ENCODE measurements around the gene PDCD7.
"Not testable (repeated sequence)": the region's sequence is repeated elsewhere in the genome, so short reads cannot be mapped to it uniquely, and the experiment has no call there.

The PDCD7 gene

DNA sequence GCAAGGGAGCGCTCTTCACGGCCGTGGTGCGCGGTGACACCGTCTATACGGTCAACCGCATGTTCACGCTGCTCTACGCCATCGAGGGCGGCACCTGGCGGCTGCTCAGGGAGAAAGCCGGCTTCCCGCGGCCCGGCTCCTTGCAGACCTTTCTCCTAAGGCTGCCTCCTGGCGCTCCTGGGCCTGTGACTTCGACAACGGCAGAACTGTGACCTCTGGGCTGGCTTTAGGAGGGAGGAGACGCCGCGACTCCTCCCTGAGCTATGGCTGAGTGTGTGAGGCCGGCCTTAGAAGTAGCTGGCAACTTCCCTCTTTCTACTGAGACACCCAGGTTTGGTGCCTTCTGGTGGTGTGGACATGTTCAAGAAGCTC is 55.6 kb downstream of the PDCD7 start:
- no peak overlapping the region for H2AFZ ChIP-seq (ENCODE audit: low read length)
- TF ChIP-seq EZH2 (IDR thresholded peaks at IDR 0.05; ENCODE audit: borderline replicate concordance, low read length) (no peak), CTCF (IDR thresholded peaks at IDR 0.05; ENCODE audit: low read length) (no peak)

DNA sequence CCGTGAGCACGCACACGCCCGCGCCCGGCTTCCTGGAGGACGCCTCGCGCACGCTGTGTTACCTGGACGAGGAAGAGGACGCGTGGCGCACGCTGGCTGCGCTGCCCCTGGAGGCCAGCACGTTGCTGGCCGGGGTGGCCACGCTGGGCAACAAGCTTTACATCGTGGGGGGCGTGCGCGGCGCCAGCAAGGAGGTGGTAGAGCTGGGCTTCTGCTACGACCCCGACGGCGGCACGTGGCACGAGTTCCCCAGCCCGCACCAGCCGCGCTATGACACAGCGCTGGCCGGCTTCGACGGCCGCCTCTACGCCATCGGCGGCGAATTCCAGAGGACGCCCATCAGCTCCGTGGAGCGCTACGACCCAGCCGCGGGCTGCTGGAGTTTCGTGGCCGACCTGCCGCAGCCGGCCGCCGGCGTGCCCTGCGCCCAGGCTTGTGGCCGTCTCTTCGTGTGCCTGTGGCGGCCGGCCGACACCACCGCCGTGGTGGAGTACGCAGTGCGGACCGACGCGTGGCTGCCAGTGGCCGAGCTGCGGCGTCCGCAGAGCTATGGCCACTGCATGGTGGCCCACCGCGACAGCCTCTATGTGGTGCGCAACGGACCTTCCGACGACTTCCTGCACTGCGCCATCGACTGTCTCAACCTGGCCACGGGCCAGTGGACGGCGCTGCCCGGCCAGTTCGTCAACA is 56.2 kb downstream of the PDCD7 start:
- Histone ChIP-seq H2AFZ (ENCODE audit: low read length) (no peak overlapping the region), H4K20me1 (ENCODE audit: insufficient read depth, low read length) (no peaks in the 10 kb centered on the region), H3K36me3 (ENCODE audit: insufficient read depth, low read length) (no peaks in the 10 kb centered on the region), H3K9ac (ENCODE audit: low read length) (no peak overlapping the region), H3K27ac (ENCODE audit: low read depth, low read length, poor library complexity, severe bottlenecking) (no peak overlapping the region), H3K79me2 (ENCODE audit: insufficient read depth, low read length) (no peaks in the 10 kb centered on the region), H3K4me1 (ENCODE audit: insufficient read depth, low read length, severe bottlenecking) (no peaks in the 10 kb centered on the region), H3K9me2 (ENCODE audit: low read depth, low read length) (no peaks in the 10 kb centered on the region), H3F3A (ENCODE audit: insufficient read depth, low read length) (no peaks in the 10 kb centered on the region), H3K4me2 (ENCODE audit: low read length) (no peak overlapping the region), H3K9me3 (ENCODE audit: low read length) (no peaks in the 10 kb centered on the region), H3K27me3 (ENCODE audit: insufficient read depth, low read length) (no peaks in the 10 kb centered on the region; the same call in 1 of the 2 replicates), H3K4me3 (ENCODE audit: low read depth, low read length, poor library complexity, severe bottlenecking) (no peak overlapping the region)
- TF ChIP-seq EZH2 (IDR thresholded peaks at IDR 0.05; ENCODE audit: borderline replicate concordance, low read length) = no peak
- TF ChIP-seq CTCF (IDR thresholded peaks at IDR 0.05; ENCODE audit: low read length) = no peak

More for the DNA sequence above, 55.6 kb downstream of the PDCD7 start:
- no peaks in the 10 kb centered on the region for H3K36me3 ChIP-seq (ENCODE audit: insufficient read depth, low read length)
- H3K9me2 ChIP-seq (ENCODE audit: low read depth, low read length) = no peaks in the 10 kb centered on the region
- H3K79me2 ChIP-seq (ENCODE audit: insufficient read depth, low read length) = no peaks in the 10 kb centered on the region
- H4K20me1 ChIP-seq (ENCODE audit: insufficient read depth, low read length) = no peaks in the 10 kb centered on the region
- no peak overlapping the region for H3K27ac ChIP-seq (ENCODE audit: low read depth, low read length, poor library complexity, severe bottlenecking)
- no peak overlapping the region for H3K4me3 ChIP-seq (ENCODE audit: low read depth, low read length, poor library complexity, severe bottlenecking)
- no peak overlapping the region for H3K9ac ChIP-seq (ENCODE audit: low read length)
- H3K27me3 ChIP-seq (ENCODE audit: insufficient read depth, low read length) = no peaks in the 10 kb centered on the region
- H3K9me3 ChIP-seq (ENCODE audit: low read length) = no peaks in the 10 kb centered on the region
- H3K4me1 ChIP-seq (ENCODE audit: insufficient read depth, low read length, severe bottlenecking) = no peaks in the 10 kb centered on the region
- no peaks in the 10 kb centered on the region for H3F3A ChIP-seq (ENCODE audit: insufficient read depth, low read length)
- no peak overlapping the region for H3K4me2 ChIP-seq (ENCODE audit: low read length)

DNA sequence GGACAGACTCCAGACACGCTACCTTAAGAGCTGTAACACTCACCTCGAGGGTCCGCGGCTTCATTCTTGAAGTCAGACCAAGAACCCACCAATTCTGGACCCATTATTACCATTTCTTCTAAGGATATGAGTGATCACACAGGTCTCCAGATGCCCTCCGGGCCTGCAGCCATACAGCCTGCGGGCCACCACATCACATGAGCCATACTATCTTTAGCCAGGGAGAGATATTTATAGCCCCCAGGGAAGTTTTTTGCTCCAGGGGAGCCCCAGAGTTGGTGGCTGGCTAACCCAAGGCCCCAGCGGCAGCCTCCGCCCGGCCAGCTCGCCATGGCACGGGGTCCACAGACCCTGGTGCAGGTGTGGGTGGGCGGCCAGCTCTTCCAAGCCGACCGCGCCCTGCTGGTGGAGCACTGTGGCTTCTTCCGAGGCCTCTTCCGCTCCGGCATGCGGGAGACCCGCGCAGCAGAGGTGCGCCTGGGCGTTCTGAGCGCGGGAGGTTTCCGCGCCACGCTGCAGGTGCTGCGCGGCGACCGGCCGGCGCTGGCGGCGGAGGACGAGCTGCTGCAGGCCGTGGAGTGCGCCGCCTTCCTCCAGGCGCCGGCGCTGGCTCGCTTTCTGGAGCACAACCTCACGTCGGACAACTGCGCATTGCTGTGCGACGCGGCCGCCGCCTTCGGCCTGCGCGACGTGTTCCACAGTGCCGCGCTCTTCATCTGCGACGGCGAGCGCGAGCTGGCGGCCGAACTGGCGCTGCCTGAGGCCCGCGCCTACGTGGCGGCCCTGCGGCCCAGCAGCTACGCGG is 56.9 kb downstream of the PDCD7 start, which contains the start of gene KBTBD13:
Gene KBTBD13, plus strand, starts transcription at position 261 of the 805 bp plus-strand sequence. Its CDS starts 70 bp downstream, at position 331.
- Histone ChIP-seq H3K79me2 (ENCODE audit: insufficient read depth, low read length) (no peaks in the 10 kb centered on the region), H3K9me3 (ENCODE audit: low read length) (no peaks in the 10 kb centered on the region), H3K4me1 (ENCODE audit: insufficient read depth, low read length, severe bottlenecking) (no peaks in the 10 kb centered on the region), H3K9me2 (ENCODE audit: low read depth, low read length) (no peaks in the 10 kb centered on the region), H3K27ac (ENCODE audit: low read depth, low read length, poor library complexity, severe bottlenecking) (no peak within 1 kb of the TSS), H4K20me1 (ENCODE audit: insufficient read depth, low read length) (no peaks in the 10 kb centered on the region), H3K4me3 (ENCODE audit: low read depth, low read length, poor library complexity, severe bottlenecking) (no peak within 1 kb of the TSS), H3K9ac (ENCODE audit: low read length) (no peak within 1 kb of the TSS), H3K27me3 (ENCODE audit: insufficient read depth, low read length) (no peaks in the 10 kb centered on the region; the same call in 1 of the 2 replicates), H3F3A (ENCODE audit: insufficient read depth, low read length) (no peaks in the 10 kb centered on the region), H3K4me2 (ENCODE audit: low read length) (no peak within 1 kb of the TSS), H3K36me3 (ENCODE audit: insufficient read depth, low read length) (no peaks in the 10 kb centered on the region), H2AFZ (ENCODE audit: low read length) (no peak within 1 kb of the TSS)
- TF ChIP-seq CTCF (IDR thresholded peaks at IDR 0.05; ENCODE audit: low read length) (no peak), EZH2 (IDR thresholded peaks at IDR 0.05; ENCODE audit: borderline replicate concordance, low read length) (no peak)

- not testable (repeated sequence) for H3K9ac ChIP-seq (ENCODE audit: low read length); H3F3A ChIP-seq (ENCODE audit: insufficient read depth, low read length); H2AFZ ChIP-seq (ENCODE audit: low read length); H3K36me3 ChIP-seq (ENCODE audit: insufficient read depth, low read length); H4K20me1 ChIP-seq (ENCODE audit: insufficient read depth, low read length); H3K79me2 ChIP-seq (ENCODE audit: insufficient read depth, low read length); H3K4me3 ChIP-seq (ENCODE audit: low read depth, low read length, poor library complexity, severe bottlenecking); H3K9me3 ChIP-seq (ENCODE audit: low read length); H3K9me2 ChIP-seq (ENCODE audit: low read depth, low read length); H3K4me1 ChIP-seq (ENCODE audit: insufficient read depth, low read length, severe bottlenecking); H3K4me2 ChIP-seq (ENCODE audit: low read length); H3K27me3 ChIP-seq (ENCODE audit: insufficient read depth, low read length); H3K27ac ChIP-seq (ENCODE audit: low read depth, low read length, poor library complexity, severe bottlenecking)
Measured at GRCh38 chr15:65075607-65076395, 57.8 kb downstream of the PDCD7 start.

DNA sequence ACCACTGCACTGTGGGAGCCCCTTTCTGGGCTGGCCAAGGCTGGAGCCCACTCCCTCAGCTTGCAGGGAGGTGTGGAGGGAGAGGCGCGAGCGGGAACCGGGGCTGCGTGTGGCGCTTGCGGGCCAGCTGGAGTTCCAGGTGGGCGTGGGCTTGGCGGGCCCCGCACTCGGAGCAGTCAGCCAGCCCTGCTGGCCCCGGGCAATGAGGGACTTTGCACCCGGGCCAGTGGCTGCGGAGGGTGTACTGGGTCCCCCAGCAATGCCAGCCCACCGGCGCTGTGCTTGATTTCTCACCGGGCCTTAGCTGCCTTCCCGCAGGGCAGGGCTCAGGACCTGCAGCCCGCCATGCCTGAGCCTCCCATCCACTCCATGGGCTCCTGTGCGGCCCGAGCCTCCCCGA is 58.7 kb downstream of the PDCD7 start:
- H3K27me3 ChIP-seq (ENCODE audit: insufficient read depth, low read length); H3K9me3 ChIP-seq (ENCODE audit: low read length); H3K9me2 ChIP-seq (ENCODE audit: low read depth, low read length); H3K36me3 ChIP-seq (ENCODE audit: insufficient read depth, low read length); H3K4me1 ChIP-seq (ENCODE audit: insufficient read depth, low read length, severe bottlenecking); H3K4me3 ChIP-seq (ENCODE audit: low read depth, low read length, poor library complexity, severe bottlenecking); H3K9ac ChIP-seq (ENCODE audit: low read length); H2AFZ ChIP-seq (ENCODE audit: low read length); H4K20me1 ChIP-seq (ENCODE audit: insufficient read depth, low read length); H3K4me2 ChIP-seq (ENCODE audit: low read length); H3K79me2 ChIP-seq (ENCODE audit: insufficient read depth, low read length); H3K27ac ChIP-seq (ENCODE audit: low read depth, low read length, poor library complexity, severe bottlenecking); H3F3A ChIP-seq (ENCODE audit: insufficient read depth, low read length): not testable (repeated sequence)
